HUES48 (cell line): ENCODE results near the gene TJP1.

Source experiments
- H3K27ac ChIP-seq: one replicate; pipeline ENCODE4 v1.7.0; 2013; ENCODE audit warnings: low read depth, low read length, inconsistent platforms
- H3K27me3 ChIP-seq: 2 replicates; pipeline ENCODE4 v1.6.1; 2013; ENCODE audit warnings: mild to moderate bottlenecking, low read length; ENCODE audit not compliant: control insufficient read depth, insufficient read depth
- H3K36me3 ChIP-seq: 2 replicates; pipeline ENCODE4 v1.6.1; 2013; ENCODE audit warnings: low read length; ENCODE audit not compliant: control insufficient read depth, insufficient read depth
- H3K4me1 ChIP-seq: 2 replicates; pipeline ENCODE4 v1.6.1; 2013; ENCODE audit warnings: mild to moderate bottlenecking, low read length; ENCODE audit not compliant: control insufficient read depth, insufficient read depth
- H3K4me3 ChIP-seq: 2 replicates; pipeline ENCODE4 v1.5.1; 2013; ENCODE audit warnings: mild to moderate bottlenecking, low read depth, low read length
- H3K9ac ChIP-seq: 2 replicates; pipeline ENCODE4 v1.6.1; 2013; ENCODE audit warnings: mild to moderate bottlenecking, low read depth, low read length, moderate library complexity
- H3K9me3 ChIP-seq: 2 replicates; pipeline ENCODE4 v1.6.1; 2013; ENCODE audit warnings: low read length; ENCODE audit not compliant: control insufficient read depth, insufficient read depth

The TJP1 gene

GRCh38 chr15:29651476-29652233 lies 170.6 kb downstream of the TJP1 start:
- Histone ChIP-seq H3K27ac (no peak overlapping the region), H3K4me3 (no peak overlapping the region), H3K36me3 (no peaks in the 10 kb centered on the region), H3K9me3 (peaks cover 11% of the 10 kb centered on the region; the same call in 1 of the 2 replicates), H3K4me1 (peaks cover 1% of the 10 kb centered on the region), H3K9ac (no peak overlapping the region), H3K27me3 (no peaks in the 10 kb centered on the region)
